EH (cell line): ENCODE measurements around the gene CNOT3.
"Not testable (repeated sequence)": the region's sequence is repeated elsewhere in the genome, so short reads cannot be mapped to it uniquely, and the experiment has no call there.

Experiments used
- DNase-seq: peaks from one replicate; pipeline ENCODE4 v3.0.0-alpha.2; 2015; ENCODE audit warnings: low read depth

Gene CNOT3

GRCh38 chr19:54171736-54172431 is 34.3 kb downstream of the CNOT3 start:
- not testable (repeated sequence) for DNase-seq

- DNase-seq: peak; percentile 48
These were observed 35.2 kb downstream of the CNOT3 start, which contains the start of gene TMC4 for GRCh38 chr19:54172471-54173358. TMC4 (minus strand) TSS chr19:54173160; CDS start chr19:54173117, 43 bp downstream.

GRCh38 chr19:54173359-54173699 is 35.8 kb downstream of the CNOT3 start:
- no peak for DNase-seq

GRCh38 chr19:54173951-54174834 is 36.6 kb downstream of the CNOT3 start:
- DNase-seq: no peak

GRCh38 chr19:54178581-54179261 is 41.2 kb downstream of the CNOT3 start:
- no peak for DNase-seq

DNA sequence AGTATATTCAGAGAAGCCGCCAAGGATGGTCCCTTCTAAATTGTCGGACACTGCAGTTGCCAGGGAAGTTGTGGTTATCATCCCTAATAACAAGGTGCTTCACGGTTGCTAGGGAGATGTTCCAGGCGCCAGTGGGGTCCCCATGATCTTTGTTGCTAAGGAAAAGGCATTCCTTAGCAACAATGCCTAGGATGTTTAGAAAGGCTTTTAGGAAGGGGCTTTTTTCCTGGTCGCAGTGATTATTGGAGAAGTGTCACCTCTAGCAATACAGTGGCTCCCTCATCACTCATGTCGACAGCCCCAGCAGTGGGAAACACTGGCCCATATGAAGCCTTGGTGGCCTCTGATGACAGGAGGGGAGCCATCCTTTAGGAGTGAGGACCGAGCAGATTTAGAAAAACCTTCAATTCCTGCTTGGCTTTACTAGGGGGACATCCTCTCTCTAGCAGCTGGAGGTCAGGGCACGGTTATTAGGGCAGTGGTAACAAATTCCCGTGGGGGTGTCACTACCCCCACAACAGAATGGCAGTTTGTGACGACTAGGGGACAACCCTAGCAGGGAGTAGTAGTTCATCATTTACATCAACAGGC is 41.8 kb downstream of the CNOT3 start:
- DNase-seq: no peak

DNA sequence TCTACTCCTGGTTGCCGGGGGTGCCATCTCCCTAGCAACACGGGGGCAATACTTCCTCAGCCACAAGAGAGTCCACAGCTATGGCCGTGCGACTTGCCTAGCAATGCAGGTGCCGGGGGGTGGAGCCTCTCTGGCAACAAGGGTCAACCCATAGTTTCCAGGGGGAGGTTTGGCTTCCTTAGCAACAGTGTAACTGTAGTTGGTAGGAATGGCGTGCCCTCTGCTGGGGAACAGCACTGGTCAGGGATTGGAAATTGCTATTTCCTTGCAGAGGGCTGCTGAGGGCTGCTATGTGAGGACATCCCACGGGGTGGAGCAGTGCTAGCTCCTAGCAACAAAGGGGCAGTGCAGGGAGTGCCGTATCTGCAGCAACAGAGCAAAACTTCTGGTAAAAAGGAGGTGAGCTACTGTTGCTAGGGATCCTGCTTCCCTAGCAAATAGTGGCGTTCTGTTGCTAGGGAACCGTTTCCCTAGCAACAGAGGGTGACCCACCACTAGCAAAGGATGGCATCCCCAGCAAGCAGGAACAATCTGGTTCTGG is 42.4 kb downstream of the CNOT3 start:
- peak; percentile 54 for DNase-seq

- DNase-seq: no peak
These were observed 43.1 kb downstream of the CNOT3 start for GRCh38 chr19:54180691-54181091.

GRCh38 chr19:54181894-54182293 is 44.3 kb downstream of the CNOT3 start:
- DNase-seq: not testable (repeated sequence)

GRCh38 chr19:54183431-54183830 is 45.9 kb downstream of the CNOT3 start:
- DNase-seq: no peak

GRCh38 chr19:54186351-54186750 is 48.8 kb downstream of the CNOT3 start:
- no peak for DNase-seq

- DNase-seq: no peak
These were observed 49.4 kb downstream of the CNOT3 start for GRCh38 chr19:54186934-54187381.

GRCh38 chr19:54188215-54188871 is 50.8 kb downstream of the CNOT3 start:
- peak; percentile 90 for DNase-seq

- DNase-seq: no peak
These were observed 51.7 kb downstream of the CNOT3 start, which contains the start of gene MBOAT7 for GRCh38 chr19:54189145-54189734. MBOAT7 (minus strand) TSS chr19:54189580; CDS start chr19:54188508, 1,072 bp downstream.

DNA sequence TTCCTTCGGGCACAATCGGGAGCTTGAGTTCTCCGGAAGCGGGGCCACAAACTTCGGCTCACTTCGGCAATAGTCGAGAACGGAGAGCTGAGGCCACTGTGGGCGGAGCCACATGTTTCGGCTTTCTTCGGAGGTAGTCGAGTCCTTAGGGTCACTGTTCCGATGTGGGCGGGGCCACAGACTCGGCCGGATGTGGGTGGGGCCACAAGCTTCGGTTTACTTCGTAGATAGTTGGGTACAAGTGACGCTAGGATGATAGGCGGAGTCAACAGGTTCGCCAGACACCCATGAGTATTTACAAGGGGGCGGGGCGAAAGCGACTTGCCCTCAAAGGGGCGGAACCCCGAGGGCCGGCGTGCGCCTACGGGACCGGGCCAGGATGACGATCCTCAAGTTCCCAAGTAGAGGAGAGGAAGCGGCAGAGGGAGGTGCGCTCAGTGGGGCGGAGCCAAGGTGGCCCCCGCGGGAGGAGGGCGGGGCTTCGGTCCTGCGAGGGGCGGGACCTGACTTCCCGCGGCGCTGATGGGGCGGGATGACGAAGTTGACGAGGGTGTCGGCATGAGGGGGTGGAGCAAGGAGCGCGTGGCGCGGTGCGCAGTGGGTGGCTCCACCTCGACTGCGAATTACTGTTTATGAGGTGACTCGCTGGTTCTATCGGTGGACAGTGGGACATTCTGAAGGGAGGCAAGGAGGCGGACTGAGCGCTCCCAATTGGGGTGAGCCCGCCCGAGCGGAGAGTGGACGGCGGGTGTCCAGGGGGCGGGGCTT is 52.4 kb downstream of the CNOT3 start:
- peak; percentile 100 for DNase-seq

GRCh38 chr19:54190503-54191010 is 53.0 kb downstream of the CNOT3 start:
- DNase-seq: peak; percentile 100

DNA sequence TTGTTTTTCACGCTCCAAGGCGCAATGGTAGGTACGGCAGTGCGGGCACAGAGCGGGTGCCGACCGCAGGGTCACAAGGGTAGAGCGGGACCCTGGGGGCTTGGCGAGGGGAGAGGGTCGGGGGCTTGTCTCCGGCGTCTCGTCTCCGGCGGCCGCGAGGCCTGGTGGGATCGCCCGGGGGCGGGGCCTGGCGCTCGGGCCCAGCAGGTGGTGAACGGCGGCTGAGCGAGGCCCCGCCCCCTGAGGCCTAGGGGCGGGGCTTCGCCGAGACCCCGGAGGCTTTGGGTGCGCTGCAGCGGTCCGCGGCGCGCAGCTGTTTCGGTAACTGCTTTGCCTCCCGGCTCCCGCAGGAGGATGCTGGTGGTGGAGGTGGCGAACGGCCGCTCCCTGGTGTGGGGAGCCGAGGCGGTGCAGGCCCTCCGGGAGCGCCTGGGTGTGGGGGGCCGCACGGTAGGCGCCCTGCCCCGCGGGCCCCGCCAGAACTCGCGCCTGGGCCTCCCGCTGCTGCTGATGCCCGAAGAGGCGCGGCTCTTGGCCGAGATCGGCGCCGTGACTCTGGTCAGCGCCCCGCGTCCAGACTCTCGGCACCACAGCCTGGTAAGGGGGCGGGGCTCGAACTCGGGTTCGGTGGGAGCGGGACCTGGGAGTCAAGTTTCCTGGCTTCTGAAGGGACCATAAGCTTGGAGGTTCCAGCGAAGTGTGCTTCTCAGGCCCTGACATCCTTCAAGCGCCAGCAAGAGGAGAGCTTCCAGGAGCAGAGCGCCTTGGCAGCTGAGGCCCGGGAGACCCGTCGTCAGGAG is 53.6 kb downstream of the CNOT3 start, which contains the start of gene TSEN34:
TSEN34 (plus strand) TSS at position 298 of the 800 bp plus-strand sequence; CDS start at position 355, 57 bp downstream.
- peak; percentile 88 for DNase-seq
